Activated CD8-positive, alpha-beta memory T cell treated with anti-CD3 and anti-CD28 coated beads for 48 hours (primary cell): Measurements from ENCODE around the gene PTPRN2.
"Not testable (repeated sequence)": the region's sequence is repeated elsewhere in the genome, so short reads cannot be mapped to it uniquely, and the experiment has no call there.

Source experiments
- DNase-seq, 3 experiments: peaks; one replicate each; pipeline ENCODE4 v3.0.0-alpha.2; 2020; ENCODE audit warnings: low read depth in 2 of 3, low spot score in 2 of 3

PTPRN2 gene

GRCh38 chr7:158405771-158406170 lies 181.9 kb downstream of the PTPRN2 start:
- not testable (repeated sequence) for DNase-seq

GRCh38 chr7:158405324-158405723 lies 182.3 kb downstream of the PTPRN2 start:
- DNase-seq = no peak

GRCh38 chr7:158404031-158404761 lies 183.4 kb downstream of the PTPRN2 start:
- DNase-seq = no peak

- no peak for DNase-seq
Observed at GRCh38 chr7:158403013-158403821, 184.4 kb downstream of the PTPRN2 start.

GRCh38 chr7:158402471-158402870 lies 185.2 kb downstream of the PTPRN2 start:
- no peak for DNase-seq

GRCh38 chr7:158401826-158402225 lies 185.8 kb downstream of the PTPRN2 start:
- DNase-seq = no peak

- no peak for DNase-seq
Observed at GRCh38 chr7:158401295-158401694, 186.3 kb downstream of the PTPRN2 start.

- no peak for DNase-seq
Observed at GRCh38 chr7:158400601-158401225, 186.9 kb downstream of the PTPRN2 start.

- no peak for DNase-seq
Observed at GRCh38 chr7:158399762-158400161, 187.9 kb downstream of the PTPRN2 start.

- DNase-seq = no peak
Observed at GRCh38 chr7:158398750-158399149, 188.9 kb downstream of the PTPRN2 start.

GRCh38 chr7:158397885-158398284 lies 189.7 kb downstream of the PTPRN2 start:
- no peak for DNase-seq

GRCh38 chr7:158396982-158397862 lies 190.4 kb downstream of the PTPRN2 start:
- no peak for DNase-seq

- DNase-seq = no peak
Observed at GRCh38 chr7:158396301-158396905, 191.2 kb downstream of the PTPRN2 start.

- DNase-seq = no peak
Observed at GRCh38 chr7:158395780-158396278, 191.8 kb downstream of the PTPRN2 start.

GRCh38 chr7:158395349-158395748 lies 192.3 kb downstream of the PTPRN2 start:
- no peak for DNase-seq

GRCh38 chr7:158394936-158395335 lies 192.7 kb downstream of the PTPRN2 start:
- DNase-seq = peak in 2 of 3 experiments; percentile 14 to 41

GRCh38 chr7:158393926-158394625 lies 193.5 kb downstream of the PTPRN2 start:
- no peak for DNase-seq

GRCh38 chr7:158392251-158392650 lies 195.4 kb downstream of the PTPRN2 start:
- no peak for DNase-seq

GRCh38 chr7:158391541-158391940 lies 196.1 kb downstream of the PTPRN2 start:
- DNase-seq = no peak

- DNase-seq = no peak
Observed at GRCh38 chr7:158391141-158391540, 196.5 kb downstream of the PTPRN2 start.
